ENCODE data around the gene GRIP2. TPM values are rescaled to one million over a fixed set of nuclear protein-coding genes. Genes with fewer than 3 reads are reported as not detected.

The GRIP2 gene
- total RNA-seq, 2 donors from 2014 or later = 0.47 to 0.53 TPM

DNA sequence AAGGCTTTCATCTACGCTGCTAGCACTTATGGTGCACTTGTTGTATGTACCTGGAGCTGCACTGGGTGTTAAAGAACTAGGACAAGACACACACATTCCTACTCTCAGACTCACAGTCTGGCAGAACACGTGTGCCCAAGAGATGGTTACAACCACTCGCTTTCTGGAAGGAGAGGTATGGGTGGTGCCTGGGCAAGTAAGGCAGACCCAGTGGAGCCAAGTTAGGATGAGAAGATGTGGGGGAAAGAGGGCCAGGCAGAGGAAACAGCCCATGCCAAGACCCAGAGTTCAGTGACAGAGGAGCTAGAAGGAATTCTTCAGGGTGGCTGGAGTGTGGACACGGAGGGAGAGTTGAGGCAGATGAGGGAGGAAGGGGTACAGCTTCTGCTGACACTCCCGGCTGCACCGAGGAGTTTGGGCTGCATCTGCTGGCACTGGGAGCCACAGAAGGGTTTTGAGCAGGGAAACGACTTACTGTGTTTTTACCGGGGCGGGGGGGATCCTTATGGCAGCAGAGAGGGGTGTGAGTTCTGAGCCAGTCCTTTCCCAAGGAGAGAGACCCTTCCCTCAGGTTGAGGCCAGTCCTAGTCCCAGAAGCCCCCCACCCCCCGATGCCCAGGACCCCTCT, 59.0 kb downstream of the GRIP2 start:
- Histone ChIP-seq H3K4me1 (no peaks in the 10 kb centered on the region), H3K36me3 (no peaks in the 10 kb centered on the region), H3K27me3 (no peaks in the 10 kb centered on the region), H3K27ac (no peak overlapping the region), H3K4me3 (no peak overlapping the region), H3K9ac (ENCODE audit: low read depth in 2 of 2, low read length in 2 of 2) (no peak overlapping the region), H3K9me3 (no peaks in the 10 kb centered on the region)
- intact Hi-C loops (cut with DNase I) = no loop called here
- no peak for DNase-seq
- TF ChIP-seq, protein P1, sequence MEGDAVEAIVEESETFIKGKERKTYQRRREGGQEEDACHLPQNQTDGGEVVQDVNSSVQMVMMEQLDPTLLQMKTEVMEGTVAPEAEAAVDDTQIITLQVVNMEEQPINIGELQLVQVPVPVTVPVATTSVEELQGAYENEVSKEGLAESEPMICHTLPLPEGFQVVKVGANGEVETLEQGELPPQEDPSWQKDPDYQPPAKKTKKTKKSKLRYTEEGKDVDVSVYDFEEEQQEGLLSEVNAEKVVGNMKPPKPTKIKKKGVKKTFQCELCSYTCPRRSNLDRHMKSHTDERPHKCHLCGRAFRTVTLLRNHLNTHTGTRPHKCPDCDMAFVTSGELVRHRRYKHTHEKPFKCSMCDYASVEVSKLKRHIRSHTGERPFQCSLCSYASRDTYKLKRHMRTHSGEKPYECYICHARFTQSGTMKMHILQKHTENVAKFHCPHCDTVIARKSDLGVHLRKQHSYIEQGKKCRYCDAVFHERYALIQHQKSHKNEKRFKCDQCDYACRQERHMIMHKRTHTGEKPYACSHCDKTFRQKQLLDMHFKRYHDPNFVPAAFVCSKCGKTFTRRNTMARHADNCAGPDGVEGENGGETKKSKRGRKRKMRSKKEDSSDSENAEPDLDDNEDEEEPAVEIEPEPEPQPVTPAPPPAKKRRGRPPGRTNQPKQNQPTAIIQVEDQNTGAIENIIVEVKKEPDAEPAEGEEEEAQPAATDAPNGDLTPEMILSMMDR (IDR thresholded peaks at IDR 0.05) = no peak

DNA sequence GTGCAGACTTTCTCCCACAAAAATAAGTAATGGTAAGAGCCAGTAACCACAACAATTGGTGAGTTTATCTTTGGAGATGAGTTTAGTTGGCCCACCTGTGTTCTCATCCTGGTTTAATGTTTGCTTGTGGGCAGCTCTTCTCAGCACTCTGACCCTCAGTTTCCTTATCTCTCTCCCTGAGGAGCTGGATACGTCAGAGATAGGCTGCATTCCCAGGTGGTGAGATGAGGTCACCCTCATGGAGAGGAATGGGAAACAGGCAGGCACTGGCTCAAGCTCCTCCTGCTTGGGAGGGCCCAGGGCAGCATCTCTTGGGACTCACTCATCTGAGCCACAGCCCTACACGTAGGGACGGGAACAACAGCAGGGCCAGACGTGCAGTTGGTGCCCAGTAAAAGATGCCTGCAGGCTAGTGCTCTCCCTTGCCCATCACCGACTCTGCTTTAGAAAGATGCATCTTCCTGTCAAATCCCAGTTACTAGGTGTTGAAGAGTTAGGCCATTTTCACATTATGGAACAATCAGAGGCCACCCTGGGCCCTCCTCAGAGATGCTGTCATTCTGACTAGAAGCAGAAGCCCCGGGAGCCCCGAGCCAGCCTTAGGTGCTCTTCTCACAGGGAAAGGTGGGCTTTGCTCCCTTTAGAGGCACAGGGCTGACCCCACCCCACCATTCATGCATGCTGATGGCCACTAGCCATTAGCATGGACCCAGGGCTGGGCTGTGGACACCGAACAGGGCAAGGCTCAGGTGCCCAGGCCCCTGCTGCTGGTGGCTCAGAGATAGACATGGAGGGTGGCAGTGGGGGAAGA, 59.7 kb downstream of the GRIP2 start:
- Histone ChIP-seq H3K9ac (ENCODE audit: low read depth in 2 of 2, low read length in 2 of 2) (no peak overlapping the region), H3K36me3 (no peaks in the 10 kb centered on the region), H3K27me3 (no peaks in the 10 kb centered on the region), H3K27ac (no peak overlapping the region), H3K9me3 (no peaks in the 10 kb centered on the region), H3K4me3 (no peak overlapping the region), H3K4me1 (no peaks in the 10 kb centered on the region)
- no peak for DNase-seq
- intact Hi-C loops (cut with DNase I) = no loop called here
- TF ChIP-seq, protein P1 (IDR thresholded peaks at IDR 0.05) = no peak

DNA sequence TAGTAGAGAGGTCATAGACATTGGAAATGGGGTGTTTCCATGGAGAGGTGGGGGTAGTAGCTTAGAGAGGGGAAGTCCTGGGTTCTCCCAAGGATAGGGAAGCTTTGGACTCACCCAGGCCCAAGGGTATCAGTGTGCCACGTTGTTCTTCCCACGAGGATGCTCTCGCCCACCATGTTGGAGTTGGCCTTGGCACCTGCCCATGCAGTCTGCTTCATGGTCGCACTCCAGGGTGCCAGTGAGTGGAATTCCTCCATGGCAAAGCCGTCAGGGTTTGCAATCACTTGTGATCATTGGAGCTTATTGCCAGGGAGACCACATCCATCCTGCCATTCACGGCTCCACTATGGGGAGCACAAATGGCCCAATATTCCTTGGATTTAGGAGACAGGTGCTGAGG, 60.6 kb downstream of the GRIP2 start:
- no peak overlapping the region for H3K27ac ChIP-seq
- TF ChIP-seq, protein P1 (IDR thresholded peaks at IDR 0.05) = no peak
- no peaks in the 10 kb centered on the region for H3K27me3 ChIP-seq
- intact Hi-C loops (cut with DNase I) = no loop called here
- H3K9me3 ChIP-seq = no peaks in the 10 kb centered on the region
- no peak for DNase-seq
- H3K9ac ChIP-seq (ENCODE audit: low read depth in 2 of 2, low read length in 2 of 2) = no peak overlapping the region
- no peaks in the 10 kb centered on the region for H3K36me3 ChIP-seq
- H3K4me3 ChIP-seq = no peak overlapping the region
- H3K4me1 ChIP-seq = no peaks in the 10 kb centered on the region

DNA sequence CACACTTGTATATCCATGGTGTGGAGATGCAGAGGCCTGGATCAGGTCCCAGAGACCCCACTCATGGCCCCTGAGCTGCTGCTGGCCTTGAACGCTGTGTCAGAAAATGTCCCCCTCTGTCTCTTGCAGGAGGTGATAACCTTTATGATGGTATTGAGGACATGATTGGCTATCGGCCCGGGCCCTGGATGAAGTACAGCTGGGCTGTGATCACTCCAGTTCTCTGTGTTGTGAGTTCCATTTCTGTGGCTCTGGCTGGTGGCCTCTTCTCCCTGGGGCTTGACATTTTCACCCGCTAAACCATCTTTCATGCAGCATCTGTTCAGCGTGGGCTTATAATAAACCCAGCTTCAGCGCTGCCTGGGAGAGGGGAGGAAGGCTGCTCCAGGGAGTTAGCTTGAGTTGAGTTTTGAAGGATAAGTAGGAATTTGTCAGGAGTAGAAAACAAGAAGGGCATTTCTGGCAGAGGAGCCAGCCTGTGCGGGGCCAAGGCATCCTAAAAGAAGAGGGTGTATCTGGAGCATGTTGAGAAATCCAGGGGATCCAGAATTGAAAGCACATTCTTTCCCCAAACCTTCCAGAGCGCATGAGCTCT, 61.1 kb downstream of the GRIP2 start:
- intact Hi-C loops (cut with DNase I) = no loop called here
- Histone ChIP-seq H3K4me1 (no peaks in the 10 kb centered on the region), H3K9ac (ENCODE audit: low read depth in 2 of 2, low read length in 2 of 2) (no peak overlapping the region), H3K9me3 (no peaks in the 10 kb centered on the region), H3K27me3 (no peaks in the 10 kb centered on the region), H3K36me3 (no peaks in the 10 kb centered on the region), H3K27ac (no peak overlapping the region), H3K4me3 (no peak overlapping the region)
- DNase-seq = no peak
- TF ChIP-seq, protein P1 (IDR thresholded peaks at IDR 0.05) = no peak

DNA sequence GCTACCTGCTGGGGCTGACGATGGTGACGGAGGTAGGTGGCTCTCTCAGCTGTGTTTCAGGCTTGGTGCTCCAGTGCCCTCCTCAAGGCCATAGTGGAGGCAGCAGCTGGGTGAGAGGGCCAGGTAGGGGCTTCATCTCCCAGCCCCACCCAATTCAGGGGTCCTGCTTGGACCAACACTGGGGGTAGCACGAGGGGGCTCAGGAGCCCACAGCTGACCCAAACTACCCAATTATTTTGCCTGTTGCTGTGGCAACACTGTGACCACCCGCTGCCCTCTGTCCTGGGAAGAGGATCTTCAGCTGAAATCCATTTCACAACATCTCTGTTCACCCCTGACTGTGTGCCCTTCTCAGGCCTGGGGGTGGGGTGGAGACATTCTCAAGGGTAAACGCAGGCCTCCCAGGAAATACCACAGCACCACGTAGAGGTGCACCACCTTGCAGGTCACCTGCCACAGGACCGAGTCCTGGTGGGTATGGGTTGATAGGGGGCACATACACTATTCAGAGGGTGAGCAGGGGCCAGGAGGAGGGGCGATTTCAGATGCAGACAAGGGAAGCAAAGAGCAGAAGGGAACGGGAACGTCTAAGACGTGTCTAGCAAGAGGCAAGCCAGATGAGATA, 62.7 kb downstream of the GRIP2 start:
- H3K4me1 ChIP-seq = no peaks in the 10 kb centered on the region
- no peak overlapping the region for H3K27ac ChIP-seq
- H3K27me3 ChIP-seq = no peaks in the 10 kb centered on the region
- no peak overlapping the region for H3K9ac ChIP-seq (ENCODE audit: low read depth in 2 of 2, low read length in 2 of 2)
- H3K4me3 ChIP-seq = no peak overlapping the region
- no peak for DNase-seq
- H3K9me3 ChIP-seq = no peaks in the 10 kb centered on the region
- intact Hi-C loops (cut with DNase I) = no loop called here
- H3K36me3 ChIP-seq = no peaks in the 10 kb centered on the region
- TF ChIP-seq, protein P1 (IDR thresholded peaks at IDR 0.05) = no peak
